GM18505 (cell line): ENCODE measurements around the gene NEK6.

Source experiments
- ATAC-seq: cut with Tn5 transposase; IDR thresholded peaks from one replicate; pipeline ENCODE4 v1.9.1; 2021; ENCODE audit not compliant: unreplicated experiment
- POLR2A ChIP-seq: IDR thresholded peaks from 4 replicates; pipeline ENCODE4 v1.6.1; 2011; ENCODE audit warnings: borderline replicate concordance; ENCODE audit not compliant: insufficient read depth, insufficient read length; ENCODE audit errors: extremely low read depth

Gene NEK6

GRCh38 chr9:124308606-124309491 lies 51.1 kb downstream of the NEK6 start:
- TF ChIP-seq POLR2A: no peak

GRCh38 chr9:124309667-124310084 lies 51.9 kb downstream of the NEK6 start:
- ATAC-seq: no peak
- TF ChIP-seq POLR2A: no peak

More at GRCh38 chr9:124308606-124309491, 51.1 kb downstream of the NEK6 start:
- ATAC-seq: no peak

GRCh38 chr9:124311283-124311682 lies 53.5 kb downstream of the NEK6 start:
- ATAC-seq: no peak

DNA sequence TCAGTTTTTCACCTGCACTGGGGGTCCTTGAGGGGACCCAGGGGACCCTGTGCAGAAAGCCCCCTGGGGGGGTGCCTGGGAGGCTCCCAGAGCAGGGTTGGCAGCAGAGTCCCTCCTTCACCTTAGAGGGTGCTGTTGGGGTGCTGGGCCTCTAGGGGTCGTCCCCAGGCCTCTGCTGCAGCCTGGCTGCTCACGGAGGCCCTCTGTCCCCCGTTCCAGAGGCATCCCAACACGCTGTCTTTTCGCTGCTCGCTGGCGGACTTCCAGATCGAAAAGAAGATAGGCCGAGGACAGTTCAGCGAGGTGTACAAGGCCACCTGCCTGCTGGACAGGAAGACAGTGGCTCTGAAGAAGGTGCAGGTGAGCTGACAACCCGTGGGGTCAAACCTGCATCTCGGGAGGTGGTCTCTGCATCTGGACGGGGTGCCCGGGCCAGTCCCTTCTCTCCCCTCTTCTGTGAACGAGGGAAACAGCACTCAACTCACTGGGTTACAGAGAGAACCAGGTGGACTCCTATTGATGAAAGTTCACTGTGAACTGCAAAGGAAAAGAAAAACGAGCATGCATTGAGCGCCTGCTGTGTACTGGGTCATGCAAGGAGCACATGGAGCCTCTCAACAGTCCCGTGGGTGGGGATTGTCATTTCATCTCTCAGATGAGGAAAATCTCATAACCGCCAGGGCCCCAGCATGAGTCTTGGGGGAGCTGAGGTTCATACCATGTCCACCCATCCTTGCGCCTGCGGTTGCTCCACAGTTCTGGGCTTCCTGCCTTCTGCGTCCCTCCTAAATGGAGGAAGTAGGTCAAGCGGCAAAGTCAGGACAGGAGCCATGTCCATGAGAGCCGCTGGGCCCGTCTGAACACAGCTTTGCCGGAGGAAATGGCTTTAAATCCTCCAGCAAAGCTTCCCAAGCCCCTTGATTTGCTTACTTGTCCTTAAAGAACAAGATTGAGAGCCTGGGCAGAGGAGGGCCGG lies 54.8 kb downstream of the NEK6 start:
- TF ChIP-seq POLR2A: no peak
- ATAC-seq: no peak

More at GRCh38 chr9:124311283-124311682, 53.5 kb downstream of the NEK6 start:
- TF ChIP-seq POLR2A: no peak

DNA sequence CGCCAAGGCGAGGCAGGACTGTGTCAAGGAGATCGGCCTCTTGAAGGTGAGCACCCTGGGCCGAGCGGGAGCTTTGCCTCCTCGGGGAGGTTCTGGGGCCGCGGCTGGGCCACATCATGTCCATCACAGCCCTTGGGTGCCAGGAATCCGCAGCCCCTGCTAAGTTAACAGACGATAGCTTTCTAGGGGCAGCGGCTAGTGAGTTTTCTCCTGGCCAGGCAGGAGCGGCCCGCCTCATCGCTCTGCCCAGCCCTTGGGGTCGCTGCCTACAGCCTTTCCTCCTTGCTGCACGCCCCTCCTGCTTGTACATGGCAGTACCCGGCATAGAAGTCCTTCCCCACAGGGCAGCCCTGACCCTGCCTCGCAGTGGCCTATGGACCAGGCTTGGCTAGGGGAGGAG lies 56.2 kb downstream of the NEK6 start:
- no peak for ATAC-seq
- TF ChIP-seq POLR2A: no peak

- ATAC-seq: no peak
- TF ChIP-seq POLR2A: no peak
Observed at GRCh38 chr9:124315882-124316281, 58.1 kb downstream of the NEK6 start.

- TF ChIP-seq POLR2A: no peak
- ATAC-seq: no peak
Observed at GRCh38 chr9:124320062-124320973, 62.6 kb downstream of the NEK6 start.

- no peak for ATAC-seq
- TF ChIP-seq POLR2A: no peak
Observed at GRCh38 chr9:124321416-124321815, 63.7 kb downstream of the NEK6 start.

DNA sequence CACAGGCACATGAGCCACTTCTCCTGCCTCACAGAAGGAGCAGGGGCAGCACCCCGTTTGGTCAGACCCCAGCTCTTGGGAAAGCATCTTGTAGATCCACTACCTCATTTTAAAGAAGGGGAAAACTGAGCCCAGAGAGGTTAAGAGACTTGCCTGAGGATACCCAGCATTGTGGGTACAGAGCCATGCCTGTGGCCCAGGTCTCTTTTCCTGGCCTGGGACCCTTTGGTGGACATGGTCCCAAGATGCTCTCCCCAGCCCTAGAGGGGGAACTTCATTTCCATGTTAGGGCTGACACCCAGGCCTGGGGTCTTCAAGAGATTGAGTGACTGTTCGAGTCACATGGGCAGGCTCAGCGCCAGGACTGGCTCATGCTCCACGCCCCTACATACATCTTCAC lies 64.2 kb downstream of the NEK6 start:
- no peak for ATAC-seq
- no peak for TF ChIP-seq POLR2A

DNA sequence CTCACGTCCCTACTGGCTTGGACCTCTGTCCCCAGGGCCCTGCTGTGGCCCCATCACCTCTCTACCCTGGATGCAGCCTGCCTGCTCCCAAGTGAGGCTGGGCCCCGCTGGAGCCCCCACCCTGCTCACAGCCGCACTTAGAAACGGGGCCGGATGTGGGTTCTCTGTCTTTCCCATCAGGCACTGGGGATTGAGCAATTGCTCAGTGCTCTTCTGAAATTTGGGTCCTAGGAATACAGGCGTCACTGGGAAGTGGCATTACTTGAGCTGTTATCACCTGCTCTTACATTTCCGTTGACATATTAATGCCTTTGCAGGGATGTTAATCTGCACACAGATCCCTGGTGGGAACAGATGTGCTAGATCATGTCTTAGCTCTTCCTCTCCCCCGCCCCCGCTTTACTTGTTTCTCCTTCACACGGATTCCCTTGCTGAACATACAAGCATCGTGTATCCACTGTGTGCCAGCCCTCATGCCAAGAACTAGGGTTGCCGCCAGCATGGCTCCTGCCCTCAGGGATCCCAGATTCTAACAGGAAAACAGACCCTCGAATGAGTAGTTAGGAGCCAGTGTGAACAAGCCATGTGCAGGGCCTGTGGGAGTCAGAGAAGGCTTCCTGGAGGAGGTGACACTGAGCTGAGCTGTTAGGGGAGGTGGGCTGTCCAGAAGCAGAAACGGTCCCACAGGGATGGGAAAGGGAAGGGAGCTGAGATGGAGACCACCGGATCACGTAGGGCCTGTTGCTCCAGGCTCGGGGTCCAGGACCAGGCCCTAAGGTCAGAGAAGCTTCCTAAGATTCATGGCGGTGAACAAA lies 65.1 kb downstream of the NEK6 start:
- no peak for ATAC-seq
- no peak for TF ChIP-seq POLR2A

GRCh38 chr9:124323904-124324303 lies 66.2 kb downstream of the NEK6 start:
- no peak for TF ChIP-seq POLR2A
- ATAC-seq: no peak

DNA sequence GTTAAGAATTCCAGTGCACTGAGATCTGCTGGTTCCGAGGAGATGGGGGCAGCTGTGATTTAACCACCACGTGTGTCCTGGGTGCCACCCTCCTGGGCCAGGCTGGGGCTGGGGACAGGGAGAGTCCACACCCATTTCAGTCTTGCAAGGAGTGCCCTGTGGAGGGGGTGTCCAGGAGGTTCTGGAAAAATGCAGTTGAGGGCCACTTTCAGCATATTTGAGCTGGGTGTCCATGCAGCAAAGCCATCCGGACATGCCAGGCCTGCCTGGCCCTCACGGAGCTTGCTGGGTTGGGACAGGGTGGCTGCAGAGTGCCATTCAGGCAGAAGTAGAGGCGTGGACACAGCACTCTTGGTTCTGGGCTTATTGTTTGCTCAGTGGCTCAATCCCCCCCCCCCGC lies 68.1 kb downstream of the NEK6 start:
- no peak for ATAC-seq
- TF ChIP-seq POLR2A: no peak
